Progenitor cell of endocrine pancreas (in vitro differentiated cells): Measurements from ENCODE around the gene SEZ6L. TPM values are rescaled to one million over a fixed set of nuclear protein-coding genes. Genes with fewer than 3 reads are reported as not detected.

Experiments
- DNase-seq: peaks from one replicate; pipeline ENCODE4 v3.0.0; 2021; ENCODE audit warnings: low spot score; ENCODE audit not compliant: unreplicated experiment
- H3K27ac Mint-ChIP-seq: 2 replicates; pipeline ENCODE4 v1.8.0; 2021; ENCODE audit warnings: mild to moderate bottlenecking, moderate library complexity, mixed read lengths
- H3K27me3 Mint-ChIP-seq: 2 replicates; pipeline ENCODE4 v1.8.0; 2021; ENCODE audit warnings: mixed read lengths
- H3K36me3 Mint-ChIP-seq: 2 replicates; pipeline ENCODE4 v1.8.0; 2022; ENCODE audit warnings: mixed read lengths; ENCODE audit not compliant: insufficient read depth
- H3K4me1 Mint-ChIP-seq: 2 replicates; pipeline ENCODE4 v1.8.0; 2021; ENCODE audit warnings: low read depth, mixed read lengths
- H3K4me3 Mint-ChIP-seq: 2 replicates; pipeline ENCODE4 v1.8.0; 2021; ENCODE audit warnings: low read depth, mild to moderate bottlenecking, moderate library complexity, mixed read lengths
- H3K9me3 Mint-ChIP-seq: 2 replicates; pipeline ENCODE4 v1.8.0; 2021; ENCODE audit warnings: low read depth, mixed read lengths
- total RNA-seq: library from RNA; stranded (reverse); gene quantifications from 2 replicates; pipeline ENCODE4 v1.2.1, GENCODE V29; 2021
- TF ChIP-seq, protein P1 (sequence below): fragments of 200-600 bp; sonication (generic); IDR thresholded peaks from one replicate; pipeline ENCODE4 v1.5.0; 2021; ENCODE audit warnings: antibody characterized with exemption, mild to moderate bottlenecking; ENCODE audit not compliant: unreplicated experiment

SEZ6L gene
- total RNA-seq, 1 donor from 2014 or later, result 26.2 TPM

DNA sequence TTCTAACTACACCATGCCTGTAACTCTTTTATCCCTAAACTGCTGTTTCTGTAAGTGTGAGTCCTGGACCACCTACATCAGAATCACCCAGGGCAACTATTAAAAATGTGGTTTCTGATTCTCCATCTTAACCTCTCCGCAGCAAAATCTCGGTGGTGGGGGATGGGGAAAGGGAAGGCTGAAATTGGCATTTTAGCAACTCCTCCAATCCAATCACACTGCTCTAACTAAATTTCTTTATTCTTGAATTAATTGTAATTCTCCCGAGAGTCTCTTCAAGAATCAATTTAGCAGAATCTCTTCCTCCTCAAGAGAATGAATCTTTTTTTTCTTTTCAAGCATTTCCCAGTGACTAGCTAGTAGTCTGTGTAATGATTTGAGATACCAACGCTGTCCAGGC is 36.2 kb downstream of the SEZ6L start:
- peaks cover 3% of the 10 kb centered on the region for H3K27me3 Mint-ChIP-seq
- H3K4me1 Mint-ChIP-seq, result no peaks in the 10 kb centered on the region
- no peak overlapping the region for H3K4me3 Mint-ChIP-seq
- no peak overlapping the region for H3K27ac Mint-ChIP-seq
- H3K36me3 Mint-ChIP-seq, result no peaks in the 10 kb centered on the region
- DNase-seq, result no peak
- TF ChIP-seq, protein P1, sequence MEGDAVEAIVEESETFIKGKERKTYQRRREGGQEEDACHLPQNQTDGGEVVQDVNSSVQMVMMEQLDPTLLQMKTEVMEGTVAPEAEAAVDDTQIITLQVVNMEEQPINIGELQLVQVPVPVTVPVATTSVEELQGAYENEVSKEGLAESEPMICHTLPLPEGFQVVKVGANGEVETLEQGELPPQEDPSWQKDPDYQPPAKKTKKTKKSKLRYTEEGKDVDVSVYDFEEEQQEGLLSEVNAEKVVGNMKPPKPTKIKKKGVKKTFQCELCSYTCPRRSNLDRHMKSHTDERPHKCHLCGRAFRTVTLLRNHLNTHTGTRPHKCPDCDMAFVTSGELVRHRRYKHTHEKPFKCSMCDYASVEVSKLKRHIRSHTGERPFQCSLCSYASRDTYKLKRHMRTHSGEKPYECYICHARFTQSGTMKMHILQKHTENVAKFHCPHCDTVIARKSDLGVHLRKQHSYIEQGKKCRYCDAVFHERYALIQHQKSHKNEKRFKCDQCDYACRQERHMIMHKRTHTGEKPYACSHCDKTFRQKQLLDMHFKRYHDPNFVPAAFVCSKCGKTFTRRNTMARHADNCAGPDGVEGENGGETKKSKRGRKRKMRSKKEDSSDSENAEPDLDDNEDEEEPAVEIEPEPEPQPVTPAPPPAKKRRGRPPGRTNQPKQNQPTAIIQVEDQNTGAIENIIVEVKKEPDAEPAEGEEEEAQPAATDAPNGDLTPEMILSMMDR, result no peak
- no peaks in the 10 kb centered on the region for H3K9me3 Mint-ChIP-seq

DNA sequence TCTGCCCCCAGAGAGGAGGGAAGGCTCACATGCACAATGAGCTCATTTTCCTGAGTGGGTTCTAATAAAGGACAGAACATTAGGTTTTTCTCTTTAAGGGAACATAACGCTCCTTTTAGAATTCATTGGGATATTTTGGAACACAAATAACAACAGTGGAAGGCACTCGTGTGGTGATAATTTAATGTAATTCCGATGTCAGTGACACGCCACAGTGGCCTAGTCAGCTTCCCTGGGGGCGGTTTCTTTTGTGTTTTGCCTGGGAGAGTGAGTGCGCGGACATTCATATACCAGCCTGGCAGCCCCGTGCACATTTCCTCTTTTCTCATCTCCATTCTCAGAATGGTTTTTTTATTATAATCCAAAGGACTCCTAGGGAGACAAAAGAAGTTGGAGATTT is 41.1 kb downstream of the SEZ6L start:
- TF ChIP-seq, protein P1, result no peak
- Mint-ChIP-seq H3K4me1 (no peaks in the 10 kb centered on the region), H3K4me3 (no peak overlapping the region), H3K27ac (no peak overlapping the region), H3K36me3 (no peaks in the 10 kb centered on the region), H3K9me3 (no peaks in the 10 kb centered on the region), H3K27me3 (peaks cover 5% of the 10 kb centered on the region)
- no peak for DNase-seq

DNA sequence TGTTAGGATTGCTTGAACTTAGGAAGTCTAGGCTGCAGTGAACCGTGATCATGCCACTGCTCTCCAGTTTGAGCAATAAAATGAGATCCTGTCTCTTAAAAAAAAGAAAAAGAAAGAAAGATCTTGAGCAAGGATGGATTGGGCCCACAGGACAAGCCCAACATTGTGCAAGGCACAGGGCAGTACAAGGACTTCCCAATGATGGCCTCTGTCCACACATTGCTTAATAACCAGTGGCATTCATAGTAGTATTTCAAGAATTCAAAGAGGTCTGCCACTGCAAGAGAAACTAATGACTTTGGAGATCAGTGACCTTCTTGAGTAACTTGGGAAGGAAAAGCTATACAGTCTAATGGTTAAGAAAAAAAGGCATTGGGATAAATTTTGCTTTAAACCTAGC is 44.6 kb downstream of the SEZ6L start:
- H3K4me3 Mint-ChIP-seq, result no peak overlapping the region
- no peaks in the 10 kb centered on the region for H3K36me3 Mint-ChIP-seq
- H3K27ac Mint-ChIP-seq, result no peak overlapping the region
- peaks cover 6% of the 10 kb centered on the region for H3K27me3 Mint-ChIP-seq
- no peak for DNase-seq
- no peaks in the 10 kb centered on the region for H3K4me1 Mint-ChIP-seq
- TF ChIP-seq, protein P1, result no peak
- no peaks in the 10 kb centered on the region for H3K9me3 Mint-ChIP-seq

DNA sequence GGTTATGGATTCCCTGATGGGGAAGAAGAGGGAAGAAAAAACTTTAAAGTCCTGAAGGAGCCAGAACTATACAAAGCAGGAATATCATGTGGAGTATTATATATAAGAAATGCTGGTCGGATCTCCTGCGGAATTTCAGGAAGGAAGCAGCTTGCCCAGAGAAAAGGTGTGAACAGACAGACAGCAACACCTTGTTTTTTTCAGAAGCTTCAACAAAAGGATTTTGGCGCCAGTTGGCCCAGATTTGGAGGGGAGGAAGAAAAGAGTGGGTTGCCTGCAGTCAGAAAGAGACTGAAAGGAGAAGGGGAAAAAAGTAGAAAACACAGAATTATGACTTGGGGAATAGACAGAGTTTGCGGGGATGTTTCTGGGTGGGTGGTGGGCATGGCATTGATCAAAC is 45.2 kb downstream of the SEZ6L start:
- H3K4me3 Mint-ChIP-seq, result no peak overlapping the region
- H3K4me1 Mint-ChIP-seq, result no peaks in the 10 kb centered on the region
- DNase-seq, result no peak
- H3K9me3 Mint-ChIP-seq, result no peaks in the 10 kb centered on the region
- no peaks in the 10 kb centered on the region for H3K36me3 Mint-ChIP-seq
- TF ChIP-seq, protein P1, result no peak
- no peak overlapping the region for H3K27ac Mint-ChIP-seq
- H3K27me3 Mint-ChIP-seq, result peaks cover 6% of the 10 kb centered on the region

DNA sequence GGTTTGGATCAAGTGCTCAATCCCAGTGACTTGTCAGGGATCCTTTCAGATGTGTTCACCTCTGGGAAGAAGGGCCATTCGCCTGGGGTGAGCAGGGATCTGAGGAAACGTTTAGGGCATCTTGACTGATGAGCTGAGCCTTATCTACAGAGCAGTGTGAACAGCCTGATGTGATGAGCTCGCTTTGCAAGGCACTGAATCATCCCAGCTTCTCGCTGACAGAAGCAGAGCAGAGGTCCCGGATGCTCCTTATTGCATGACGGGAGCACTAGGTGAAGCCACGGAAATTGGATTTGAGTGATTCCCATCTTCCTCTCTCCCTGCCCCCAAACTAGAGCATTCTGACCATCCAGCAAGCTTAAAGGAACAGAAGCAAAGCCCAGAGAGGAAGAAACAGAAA is 46.5 kb downstream of the SEZ6L start:
- TF ChIP-seq, protein P1, result no peak
- Mint-ChIP-seq H3K27me3 (peaks cover 6% of the 10 kb centered on the region), H3K36me3 (no peaks in the 10 kb centered on the region)

More for the DNA sequence above, 46.5 kb downstream of the SEZ6L start:
- Mint-ChIP-seq H3K9me3 (no peaks in the 10 kb centered on the region), H3K27ac (no peak overlapping the region), H3K4me1 (no peaks in the 10 kb centered on the region), H3K4me3 (no peak overlapping the region)
- DNase-seq, result no peak
